Measurements from ENCODE around the gene ANKRD13C. TPM values are rescaled to one million over a fixed set of nuclear protein-coding genes. Genes with fewer than 3 reads are reported as not detected.

ANKRD13C gene
- total RNA-seq, 1 donor from 2014 or later: 33.2 TPM

GRCh38 chr1:70234733-70235132 is 119.8 kb downstream of the ANKRD13C start:
- ATAC-seq: no peak
- no peak for DNase-seq (ENCODE audit: low spot score)
- intact Hi-C loops (cut with DNase I): no loop called here

- intact Hi-C loops (cut with DNase I): no loop called here
- DNase-seq (ENCODE audit: low spot score): no peak
- no peak for ATAC-seq
These were observed 123.0 kb downstream of the ANKRD13C start for GRCh38 chr1:70231475-70231874.

GRCh38 chr1:70228670-70229069 is 125.9 kb downstream of the ANKRD13C start:
- ATAC-seq (no peak), DNase-seq (ENCODE audit: low spot score) (no peak)
- intact Hi-C loops (cut with DNase I): no loop called here

- ATAC-seq: no peak
- intact Hi-C loops (cut with DNase I): no loop called here
- no peak for DNase-seq (ENCODE audit: low spot score)
These were observed 127.1 kb downstream of the ANKRD13C start for GRCh38 chr1:70227439-70227838.

GRCh38 chr1:70224954-70225353 is 129.6 kb downstream of the ANKRD13C start:
- no peak for DNase-seq (ENCODE audit: low spot score)
- intact Hi-C loops (cut with DNase I): no loop called here
- no peak for ATAC-seq

GRCh38 chr1:70222716-70223235 is 131.7 kb downstream of the ANKRD13C start:
- intact Hi-C loops (cut with DNase I): no loop called here
- DNase-seq (ENCODE audit: low spot score) (no peak), ATAC-seq (no peak)

- DNase-seq (ENCODE audit: low spot score) (peak; percentile 99), ATAC-seq (peak; percentile 100)
- intact Hi-C loops (cut with DNase I): no loop called here
These were observed 133.0 kb downstream of the ANKRD13C start, which contains the start of gene SRSF11 for GRCh38 chr1:70221238-70222121. Gene SRSF11, plus strand, starts transcription at chr1:70221380. Its CDS starts 257 bp downstream, at chr1:70221637.

GRCh38 chr1:70220517-70221237 is 133.8 kb downstream of the ANKRD13C start:
- ATAC-seq (peak; percentile 2), DNase-seq (ENCODE audit: low spot score) (no peak)
- intact Hi-C loops (cut with DNase I): no loop called here

GRCh38 chr1:70220015-70220414 is 134.5 kb downstream of the ANKRD13C start:
- intact Hi-C loops (cut with DNase I): no loop called here
- ATAC-seq (no peak), DNase-seq (ENCODE audit: low spot score) (no peak)

GRCh38 chr1:70211541-70211940 is 143.0 kb downstream of the ANKRD13C start:
- intact Hi-C loops (cut with DNase I): no loop called here
- DNase-seq (ENCODE audit: low spot score): no peak
- ATAC-seq: no peak

GRCh38 chr1:70210820-70211219 is 143.7 kb downstream of the ANKRD13C start:
- ATAC-seq (no peak), DNase-seq (ENCODE audit: low spot score) (no peak)
- intact Hi-C loops (cut with DNase I): no loop called here

Other genes with a start within 250 kb of the ANKRD13C start
- 15.4 TPM for gene LRRC40, start 149.1 kb downstream of the ANKRD13C start, total RNA-seq
- gene SRSF11, start 133.3 kb downstream of the ANKRD13C start, total RNA-seq: 228 TPM
- 5.3 TPM for gene CTH, start 56.5 kb upstream of the ANKRD13C start, total RNA-seq